ENCODE measurements around the gene MYEOV. TPM values are rescaled to one million over a fixed set of nuclear protein-coding genes. Genes with fewer than 3 reads are reported as not detected.

Gene MYEOV
- polyA plus RNA-seq, 3 donors, result 0.03 TPM; not detected in 2

DNA sequence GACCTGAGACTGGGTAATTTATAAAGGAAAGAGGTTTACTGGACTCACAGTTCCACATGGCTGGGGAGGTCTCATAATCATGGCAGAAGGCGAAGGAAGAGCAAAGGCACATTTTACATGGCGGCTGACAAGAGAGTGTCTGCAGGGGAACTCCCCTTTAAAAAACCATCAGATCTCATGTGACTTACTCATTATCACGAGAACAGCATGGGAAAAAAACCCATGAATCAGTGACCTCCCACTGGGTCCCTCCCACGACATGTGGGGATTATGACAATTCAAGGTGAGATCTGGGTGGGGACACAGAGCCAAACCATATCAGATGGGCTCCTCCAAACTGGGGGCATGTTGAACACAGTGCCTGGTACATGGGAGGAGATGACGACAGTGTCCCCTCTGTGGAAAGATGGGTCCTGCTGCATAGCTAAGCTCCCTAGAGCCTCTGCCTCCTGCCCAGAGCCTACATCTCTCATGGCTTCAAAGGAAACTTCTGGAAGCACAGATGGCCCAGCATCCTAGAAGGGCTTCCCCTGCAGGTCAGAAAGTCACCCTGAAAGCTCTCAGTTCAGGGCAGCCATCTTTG lies 46.1 kb downstream of the MYEOV start:
- TF ChIP-seq, protein P1, sequence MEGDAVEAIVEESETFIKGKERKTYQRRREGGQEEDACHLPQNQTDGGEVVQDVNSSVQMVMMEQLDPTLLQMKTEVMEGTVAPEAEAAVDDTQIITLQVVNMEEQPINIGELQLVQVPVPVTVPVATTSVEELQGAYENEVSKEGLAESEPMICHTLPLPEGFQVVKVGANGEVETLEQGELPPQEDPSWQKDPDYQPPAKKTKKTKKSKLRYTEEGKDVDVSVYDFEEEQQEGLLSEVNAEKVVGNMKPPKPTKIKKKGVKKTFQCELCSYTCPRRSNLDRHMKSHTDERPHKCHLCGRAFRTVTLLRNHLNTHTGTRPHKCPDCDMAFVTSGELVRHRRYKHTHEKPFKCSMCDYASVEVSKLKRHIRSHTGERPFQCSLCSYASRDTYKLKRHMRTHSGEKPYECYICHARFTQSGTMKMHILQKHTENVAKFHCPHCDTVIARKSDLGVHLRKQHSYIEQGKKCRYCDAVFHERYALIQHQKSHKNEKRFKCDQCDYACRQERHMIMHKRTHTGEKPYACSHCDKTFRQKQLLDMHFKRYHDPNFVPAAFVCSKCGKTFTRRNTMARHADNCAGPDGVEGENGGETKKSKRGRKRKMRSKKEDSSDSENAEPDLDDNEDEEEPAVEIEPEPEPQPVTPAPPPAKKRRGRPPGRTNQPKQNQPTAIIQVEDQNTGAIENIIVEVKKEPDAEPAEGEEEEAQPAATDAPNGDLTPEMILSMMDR (IDR thresholded peaks at IDR 0.05), result no peak
- Mint-ChIP-seq H3K27ac (no peak overlapping the region), H3K9me3 (peaks cover 2 to 9% (median 5%) of the 10 kb centered on the region in 7 donors), H3K4me1 (peaks cover 3% of the 10 kb centered on the region), H3K27me3 (ENCODE audit: low read depth in 3 of 3) (peaks cover 3 to 14% (median 5%) of the 10 kb centered on the region in 3 donors), H3K36me3 (no peaks in the 10 kb centered on the region), H3K4me3 (no peak overlapping the region)
- Histone ChIP-seq H3K9me3 (replicated peaks in 1 of 2; ENCODE audit: control insufficient read depth in 1 of 2, insufficient read depth in 1 of 2, low read length in 2 of 2) (no peaks in the 10 kb centered on the region), H3K4me2 (replicated peaks; ENCODE audit: extremely low read depth, low read length, poor library complexity, severe bottlenecking) (no peak overlapping the region), H4K20me1 (ENCODE audit: insufficient read depth, low read length) (no peaks in the 10 kb centered on the region), H3K27me3 (ENCODE audit: control insufficient read depth in 2 of 2, insufficient read depth in 2 of 2, low read length in 2 of 2) (no peaks in the 10 kb centered on the region), H2AFZ (ENCODE audit: insufficient read depth, low read depth, low read length, poor library complexity, severe bottlenecking) (no peak overlapping the region), H3K9ac (ENCODE audit: insufficient read depth, low read length, poor library complexity, severe bottlenecking) (no peak overlapping the region), H3K4me1 (ENCODE audit: control insufficient read depth in 1 of 2, insufficient read depth in 2 of 2, low read length in 2 of 2) (no peaks in the 10 kb centered on the region), H3K36me3 (replicated peaks in 1 of 2; ENCODE audit: control insufficient read depth in 1 of 2, insufficient read depth in 2 of 2, low read length in 2 of 2) (no peaks in the 10 kb centered on the region), H3K27ac (ENCODE audit: low read depth in 1 of 2, low read length in 2 of 2) (no peak overlapping the region), H3K4me3 (replicated peaks in 1 of 3; ENCODE audit: low read depth in 2 of 3, low read length in 3 of 3) (no peak overlapping the region), H3K79me2 (ENCODE audit: insufficient read depth, low read length) (no peaks in the 10 kb centered on the region)
- DNase-seq, result peak in 1 of 3 donors; percentile 22
- intact Hi-C loops (cut with micrococcal nuclease), result no loop called here
- WGBS (ENCODE audit: insufficient coverage), result 91% methylated on average over 3 of the region's 5 CpGs

DNA sequence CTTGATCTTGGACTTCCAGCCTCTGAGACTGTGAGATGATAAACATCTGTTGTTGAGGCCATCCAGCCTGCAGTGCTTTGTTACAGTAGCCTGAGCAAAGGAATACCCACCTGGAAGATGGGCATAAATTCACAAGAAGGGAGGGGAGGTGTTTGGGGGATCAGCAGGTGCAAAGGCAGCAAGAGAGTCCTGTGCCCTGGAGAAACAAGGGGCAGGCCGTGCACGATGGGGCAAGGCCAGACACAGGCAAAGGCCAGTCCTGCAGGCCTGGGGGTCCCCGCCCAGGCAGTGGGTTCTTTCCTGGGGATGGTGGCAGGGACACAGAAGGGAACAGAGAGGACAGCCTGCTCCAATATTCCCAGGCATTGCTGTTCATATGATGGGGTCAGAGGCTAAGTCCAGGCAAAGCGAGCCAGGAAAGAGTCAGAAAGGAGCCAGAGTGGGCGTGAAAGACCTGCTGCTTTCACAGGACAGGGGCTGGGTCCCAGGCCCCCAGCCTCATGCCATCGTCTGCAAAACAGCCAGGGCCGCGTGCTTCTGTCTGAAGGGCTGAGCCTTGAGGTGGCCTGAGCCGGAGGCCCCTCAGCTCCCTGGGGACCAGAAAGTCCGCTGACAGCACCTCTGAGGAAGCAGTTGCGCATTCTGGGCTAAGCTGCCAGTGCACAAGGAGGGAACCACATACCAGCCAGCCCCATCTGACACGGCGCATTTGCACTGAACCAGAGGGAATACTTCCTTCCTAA lies 48.8 kb downstream of the MYEOV start:
- H3K79me2 ChIP-seq (ENCODE audit: insufficient read depth, low read length), result no peaks in the 10 kb centered on the region
- TF ChIP-seq, protein P1 (IDR thresholded peaks at IDR 0.05), result no peak
- H3K27me3 ChIP-seq (ENCODE audit: control insufficient read depth in 2 of 2, insufficient read depth in 2 of 2, low read length in 2 of 2), result no peaks in the 10 kb centered on the region
- no peaks in the 10 kb centered on the region for H4K20me1 ChIP-seq (ENCODE audit: insufficient read depth, low read length)
- 76% methylated on average over 12 of the region's 13 CpGs for WGBS (ENCODE audit: insufficient coverage)
- no peaks in the 10 kb centered on the region for H3K4me1 ChIP-seq (ENCODE audit: control insufficient read depth in 1 of 2, insufficient read depth in 2 of 2, low read length in 2 of 2)
- no peaks in the 10 kb centered on the region for H3K36me3 ChIP-seq (replicated peaks in 1 of 2; ENCODE audit: control insufficient read depth in 1 of 2, insufficient read depth in 2 of 2, low read length in 2 of 2)
- H3K36me3 Mint-ChIP-seq, result no peaks in the 10 kb centered on the region
- intact Hi-C loops (cut with micrococcal nuclease), result no loop called here
- H3K9me3 ChIP-seq (replicated peaks in 1 of 2; ENCODE audit: control insufficient read depth in 1 of 2, insufficient read depth in 1 of 2, low read length in 2 of 2), result no peaks in the 10 kb centered on the region
- DNase-seq, result no peak
- no peak overlapping the region for H2AFZ ChIP-seq (ENCODE audit: insufficient read depth, low read depth, low read length, poor library complexity, severe bottlenecking)
- H3K27ac Mint-ChIP-seq, result peak overlapping the region in 1 of 7 donors; percentile 58
- peaks cover 1% of the 10 kb centered on the region for H3K4me1 Mint-ChIP-seq
- no peak overlapping the region for H3K27ac ChIP-seq (ENCODE audit: low read depth in 1 of 2, low read length in 2 of 2)
- no peak overlapping the region for H3K4me2 ChIP-seq (replicated peaks; ENCODE audit: extremely low read depth, low read length, poor library complexity, severe bottlenecking)
- no peak overlapping the region for H3K4me3 Mint-ChIP-seq
- H3K9me3 Mint-ChIP-seq, result peaks cover 2 to 12% (median 7%) of the 10 kb centered on the region in 7 donors
- no peak overlapping the region for H3K9ac ChIP-seq (ENCODE audit: insufficient read depth, low read length, poor library complexity, severe bottlenecking)
- peaks cover 2 to 13% (median 5%) of the 10 kb centered on the region in 3 donors for H3K27me3 Mint-ChIP-seq (ENCODE audit: low read depth in 3 of 3)
- H3K4me3 ChIP-seq (replicated peaks in 1 of 3; ENCODE audit: low read depth in 2 of 3, low read length in 3 of 3), result no peak overlapping the region
